ENCODE data around the gene C1orf53.
A peak's percentile ranks its signal among the peaks of the same experiment; 100 is the strongest.

Gene C1orf53

GRCh38 chr1:197907846-197908616 lies 5.6 kb downstream of the C1orf53 start:
- no peak for DNase-seq

GRCh38 chr1:197908716-197909220 lies 6.3 kb downstream of the C1orf53 start:
- peak; percentile 56 for DNase-seq

- DNase-seq = no peak
Observed at GRCh38 chr1:197909384-197909783, 7.0 kb downstream of the C1orf53 start.

- DNase-seq = peak; percentile 56
Observed at GRCh38 chr1:197910120-197910991, 7.9 kb downstream of the C1orf53 start.

- DNase-seq = no peak
Observed at GRCh38 chr1:197911111-197911856, 8.9 kb downstream of the C1orf53 start.

- peak; percentile 61 for DNase-seq
Observed at GRCh38 chr1:197911857-197912696, 9.6 kb downstream of the C1orf53 start.

- peak; percentile 63 for DNase-seq
Observed at GRCh38 chr1:197912739-197913494, 10.5 kb downstream of the C1orf53 start.

GRCh38 chr1:197913495-197914276 lies 11.3 kb downstream of the C1orf53 start:
- no peak for DNase-seq

GRCh38 chr1:197914510-197914909 lies 12.1 kb downstream of the C1orf53 start:
- DNase-seq = no peak

- peak; percentile 53 for DNase-seq
Observed at GRCh38 chr1:197915260-197915861, 12.9 kb downstream of the C1orf53 start.

GRCh38 chr1:197915862-197916499 lies 13.6 kb downstream of the C1orf53 start:
- DNase-seq = peak; percentile 74

GRCh38 chr1:197916500-197916983 lies 14.1 kb downstream of the C1orf53 start:
- DNase-seq = no peak

- DNase-seq = peak; percentile 83
Observed at GRCh38 chr1:197917805-197918651, 15.6 kb downstream of the C1orf53 start.

GRCh38 chr1:197918807-197919345 lies 16.4 kb downstream of the C1orf53 start:
- peak; percentile 62 for DNase-seq

- peak; percentile 76 for DNase-seq
Observed at GRCh38 chr1:197919346-197920066, 17.1 kb downstream of the C1orf53 start.

- no peak for DNase-seq
Observed at GRCh38 chr1:197920067-197920396, 17.6 kb downstream of the C1orf53 start.

All from right kidney (tissue), 1 donor.